ENCODE data around the gene RNF128.
A peak's percentile ranks its signal among the peaks of the same experiment; 100 is the strongest.

The RNF128 gene

GRCh38 chrX:106725931-106726330, 570 bp upstream of the RNF128 start:
- Histone ChIP-seq H3K9me3 (ENCODE audit: control extremely low read depth in 1 of 5, control insufficient read depth in 4 of 5, insufficient read depth in 2 of 5, low read depth in 1 of 5, low read length in 4 of 5) (peaks cover 0 to 1% (median 0%) of the 10 kb centered on the region in 5 experiments), H3K4me3 (ENCODE audit: control insufficient read depth in 1 of 7, extremely low read depth in 1 of 7, insufficient read depth in 4 of 7, low read depth in 2 of 7, low read length in 6 of 7) (peak overlapping the region in 3 of 7 experiments; percentile 55 to 69 (median 58)), H3K27ac (ENCODE audit: insufficient read depth in 1 of 2, low read depth in 1 of 2, low read length in 2 of 2, poor library complexity in 1 of 2, severe bottlenecking in 2 of 2) (no peak overlapping the region), H3K4me1 (ENCODE audit: control extremely low read depth in 1 of 4, control insufficient read depth in 4 of 4, insufficient read depth in 4 of 4, low read length in 3 of 4) (peaks cover 0 to 11% (median 3%) of the 10 kb centered on the region in 4 experiments), H3K27me3 (replicated peaks in 2 of 5; ENCODE audit: control insufficient read depth in 4 of 5, insufficient read depth in 5 of 5, low read length in 4 of 5) (peaks cover 10 to 64% (median 16%) of the 10 kb centered on the region in 5 experiments), H3K36me3 (ENCODE audit: control insufficient read depth in 4 of 4, insufficient read depth in 4 of 4, low read length in 3 of 4) (no peaks in the 10 kb centered on the region)
- peak; percentile 0 to 29 (median 10) for DNase-seq
- 14% methylated on average over 7 of the region's 8 CpGs for WGBS (ENCODE audit: insufficient coverage)
- ChIA-PET CTCF (no interaction called here), POLR2A (no interaction called here)

GRCh38 chrX:106728337-106728736, 1.8 kb downstream of the RNF128 start:
- H3K27me3 ChIP-seq (replicated peaks in 2 of 5; ENCODE audit: control insufficient read depth in 4 of 5, insufficient read depth in 5 of 5, low read length in 4 of 5): peaks cover 10 to 49% (median 18%) of the 10 kb centered on the region in 5 experiments
- H3K4me3 ChIP-seq (ENCODE audit: control insufficient read depth in 1 of 7, extremely low read depth in 1 of 7, insufficient read depth in 4 of 7, low read depth in 2 of 7, low read length in 6 of 7): no peak overlapping the region
- CTCF ChIA-PET: no interaction called here
- H3K36me3 ChIP-seq (ENCODE audit: control insufficient read depth in 4 of 4, insufficient read depth in 4 of 4, low read length in 3 of 4): no peaks in the 10 kb centered on the region
- H3K4me1 ChIP-seq (ENCODE audit: control extremely low read depth in 1 of 4, control insufficient read depth in 4 of 4, insufficient read depth in 4 of 4, low read length in 3 of 4): peaks cover 0 to 11% (median 3%) of the 10 kb centered on the region in 4 experiments
- DNase-seq: no peak
- POLR2A ChIA-PET: interaction anchor here (0.6 kb wide), 1 partner anchor 263 kb away, joined by 3 read pairs; no protein-coding TSS in a partner anchor
- H3K9me3 ChIP-seq (ENCODE audit: control extremely low read depth in 1 of 5, control insufficient read depth in 4 of 5, insufficient read depth in 2 of 5, low read depth in 1 of 5, low read length in 4 of 5): peaks cover 0 to 1% (median 0%) of the 10 kb centered on the region in 5 experiments
- WGBS (ENCODE audit: insufficient coverage): 77% methylated on average over 2 of the region's 2 CpGs
- no peak overlapping the region for H3K27ac ChIP-seq (ENCODE audit: insufficient read depth in 1 of 2, low read depth in 1 of 2, low read length in 2 of 2, poor library complexity in 1 of 2, severe bottlenecking in 2 of 2)

- peaks cover 10 to 39% (median 14%) of the 10 kb centered on the region in 5 experiments for H3K27me3 ChIP-seq (replicated peaks in 2 of 5; ENCODE audit: control insufficient read depth in 4 of 5, insufficient read depth in 5 of 5, low read length in 4 of 5)
- H3K27ac ChIP-seq (ENCODE audit: insufficient read depth in 1 of 2, low read depth in 1 of 2, low read length in 2 of 2, poor library complexity in 1 of 2, severe bottlenecking in 2 of 2): no peak overlapping the region
- WGBS (ENCODE audit: insufficient coverage): 80% methylated on average over 3 of the region's 4 CpGs
- peaks cover 0 to 11% (median 3%) of the 10 kb centered on the region in 4 experiments for H3K4me1 ChIP-seq (ENCODE audit: control extremely low read depth in 1 of 4, control insufficient read depth in 4 of 4, insufficient read depth in 4 of 4, low read length in 3 of 4)
- H3K4me3 ChIP-seq (ENCODE audit: control insufficient read depth in 1 of 7, extremely low read depth in 1 of 7, insufficient read depth in 4 of 7, low read depth in 2 of 7, low read length in 6 of 7): no peak overlapping the region
- POLR2A ChIA-PET: no interaction called here
- DNase-seq: no peak
- CTCF ChIA-PET: no interaction called here
- no peaks in the 10 kb centered on the region for H3K9me3 ChIP-seq (ENCODE audit: control extremely low read depth in 1 of 5, control insufficient read depth in 4 of 5, insufficient read depth in 2 of 5, low read depth in 1 of 5, low read length in 4 of 5)
- H3K36me3 ChIP-seq (ENCODE audit: control insufficient read depth in 4 of 4, insufficient read depth in 4 of 4, low read length in 3 of 4): no peaks in the 10 kb centered on the region
These were observed 3.9 kb downstream of the RNF128 start for GRCh38 chrX:106730401-106730800.

DNA sequence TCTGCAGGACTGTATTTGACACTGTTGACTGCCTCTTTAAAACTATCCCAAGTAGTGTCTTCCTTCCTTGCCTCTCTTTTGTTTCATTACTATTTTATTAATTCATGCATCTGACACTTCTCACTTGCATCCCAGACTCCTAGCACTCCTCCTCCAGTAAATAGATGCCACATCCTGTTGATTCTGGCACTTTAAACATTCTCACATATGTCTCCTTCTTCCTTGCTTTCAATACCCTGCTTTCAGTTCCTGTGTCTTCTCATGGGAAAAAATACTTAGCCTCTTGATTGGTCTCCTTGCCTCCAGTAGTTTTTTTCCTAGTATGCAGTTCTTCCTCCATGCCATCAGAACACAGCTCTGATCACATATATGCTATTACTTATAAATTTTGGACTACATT, 5.1 kb downstream of the RNF128 start:
- POLR2A ChIA-PET: no interaction called here
- CTCF ChIA-PET: no interaction called here
- peaks cover 0 to 6% (median 2%) of the 10 kb centered on the region in 4 experiments for H3K4me1 ChIP-seq (ENCODE audit: control extremely low read depth in 1 of 4, control insufficient read depth in 4 of 4, insufficient read depth in 4 of 4, low read length in 3 of 4)

GRCh38 chrX:106734827-106735226, 8.3 kb downstream of the RNF128 start:
- CTCF ChIA-PET: no interaction called here
- no peaks in the 10 kb centered on the region for H3K36me3 ChIP-seq (ENCODE audit: control insufficient read depth in 4 of 4, insufficient read depth in 4 of 4, low read length in 3 of 4)
- no peaks in the 10 kb centered on the region for H3K9me3 ChIP-seq (ENCODE audit: control extremely low read depth in 1 of 5, control insufficient read depth in 4 of 5, insufficient read depth in 2 of 5, low read depth in 1 of 5, low read length in 4 of 5)
- no peak overlapping the region for H3K4me3 ChIP-seq (ENCODE audit: control insufficient read depth in 1 of 7, extremely low read depth in 1 of 7, insufficient read depth in 4 of 7, low read depth in 2 of 7, low read length in 6 of 7)
- H3K4me1 ChIP-seq (ENCODE audit: control extremely low read depth in 1 of 4, control insufficient read depth in 4 of 4, insufficient read depth in 4 of 4, low read length in 3 of 4): no peaks in the 10 kb centered on the region
- H3K27me3 ChIP-seq (replicated peaks in 2 of 5; ENCODE audit: control insufficient read depth in 4 of 5, insufficient read depth in 5 of 5, low read length in 4 of 5): peaks cover 0 to 4% (median 3%) of the 10 kb centered on the region in 5 experiments
- DNase-seq: no peak
- WGBS (ENCODE audit: insufficient coverage): 83% methylated on average over 2 of the region's 3 CpGs
- POLR2A ChIA-PET: no interaction called here
- no peak overlapping the region for H3K27ac ChIP-seq (ENCODE audit: insufficient read depth in 1 of 2, low read depth in 1 of 2, low read length in 2 of 2, poor library complexity in 1 of 2, severe bottlenecking in 2 of 2)

More for the DNA sequence above, 5.1 kb downstream of the RNF128 start:
- Histone ChIP-seq H3K27ac (ENCODE audit: insufficient read depth in 1 of 2, low read depth in 1 of 2, low read length in 2 of 2, poor library complexity in 1 of 2, severe bottlenecking in 2 of 2) (no peak overlapping the region), H3K4me3 (ENCODE audit: control insufficient read depth in 1 of 7, extremely low read depth in 1 of 7, insufficient read depth in 4 of 7, low read depth in 2 of 7, low read length in 6 of 7) (no peak overlapping the region), H3K9me3 (ENCODE audit: control extremely low read depth in 1 of 5, control insufficient read depth in 4 of 5, insufficient read depth in 2 of 5, low read depth in 1 of 5, low read length in 4 of 5) (no peaks in the 10 kb centered on the region), H3K36me3 (ENCODE audit: control insufficient read depth in 4 of 4, insufficient read depth in 4 of 4, low read length in 3 of 4) (no peaks in the 10 kb centered on the region), H3K27me3 (replicated peaks in 2 of 5; ENCODE audit: control insufficient read depth in 4 of 5, insufficient read depth in 5 of 5, low read length in 4 of 5) (peaks cover 6 to 28% (median 12%) of the 10 kb centered on the region in 5 experiments)
- DNase-seq: no peak

DNA sequence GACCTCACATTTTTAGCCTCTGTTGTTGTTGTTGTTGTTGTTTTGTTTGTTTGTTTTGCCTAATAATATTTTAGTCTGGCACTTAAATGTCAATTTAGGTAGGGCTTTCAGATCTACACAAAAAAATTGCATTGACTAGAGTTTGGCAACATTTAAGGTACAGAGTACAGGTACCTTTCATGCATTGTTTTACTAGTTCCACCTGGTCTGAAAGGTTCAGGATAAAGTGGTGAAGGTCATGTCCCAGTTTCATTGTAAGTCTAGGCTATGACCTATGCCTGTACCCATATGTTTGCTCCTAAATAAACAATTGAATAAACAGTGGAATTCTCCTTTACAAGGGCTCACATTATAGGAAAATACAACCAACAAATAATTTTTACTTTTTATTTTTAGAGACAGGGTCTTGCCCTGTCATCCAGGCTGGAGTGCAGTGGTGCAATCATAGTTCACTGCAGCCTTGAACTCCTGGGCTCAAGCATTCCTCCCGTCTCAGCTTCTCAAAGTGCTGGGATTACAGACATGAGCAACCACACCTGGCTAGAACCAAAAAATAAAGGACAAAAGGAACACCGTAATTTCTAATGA, 13.8 kb downstream of the RNF128 start:
- 100% methylated on average over 1 of the region's 2 CpGs for WGBS (ENCODE audit: insufficient coverage)
- no peak overlapping the region for H3K27ac ChIP-seq (ENCODE audit: insufficient read depth in 1 of 2, low read depth in 1 of 2, low read length in 2 of 2, poor library complexity in 1 of 2, severe bottlenecking in 2 of 2)
- no peaks in the 10 kb centered on the region for H3K36me3 ChIP-seq (ENCODE audit: control insufficient read depth in 4 of 4, insufficient read depth in 4 of 4, low read length in 3 of 4)
- no peaks in the 10 kb centered on the region for H3K4me1 ChIP-seq (ENCODE audit: control extremely low read depth in 1 of 4, control insufficient read depth in 4 of 4, insufficient read depth in 4 of 4, low read length in 3 of 4)
- H3K9me3 ChIP-seq (ENCODE audit: control extremely low read depth in 1 of 5, control insufficient read depth in 4 of 5, insufficient read depth in 2 of 5, low read depth in 1 of 5, low read length in 4 of 5): no peaks in the 10 kb centered on the region
- H3K4me3 ChIP-seq (ENCODE audit: control insufficient read depth in 1 of 7, extremely low read depth in 1 of 7, insufficient read depth in 4 of 7, low read depth in 2 of 7, low read length in 6 of 7): no peak overlapping the region
- ChIA-PET CTCF (no interaction called here), POLR2A (no interaction called here)
- peaks cover 0 to 2% (median 0%) of the 10 kb centered on the region in 5 experiments for H3K27me3 ChIP-seq (replicated peaks in 2 of 5; ENCODE audit: control insufficient read depth in 4 of 5, insufficient read depth in 5 of 5, low read length in 4 of 5)
- no peak for DNase-seq

- POLR2A ChIA-PET: no interaction called here
- no peaks in the 10 kb centered on the region for H3K9me3 ChIP-seq (ENCODE audit: control extremely low read depth in 1 of 5, control insufficient read depth in 4 of 5, insufficient read depth in 2 of 5, low read depth in 1 of 5, low read length in 4 of 5)
- H3K27ac ChIP-seq (ENCODE audit: insufficient read depth in 1 of 2, low read depth in 1 of 2, low read length in 2 of 2, poor library complexity in 1 of 2, severe bottlenecking in 2 of 2): no peak overlapping the region
- no peak for DNase-seq
- no peak overlapping the region for H3K4me3 ChIP-seq (ENCODE audit: control insufficient read depth in 1 of 7, extremely low read depth in 1 of 7, insufficient read depth in 4 of 7, low read depth in 2 of 7, low read length in 6 of 7)
- H3K36me3 ChIP-seq (ENCODE audit: control insufficient read depth in 4 of 4, insufficient read depth in 4 of 4, low read length in 3 of 4): no peaks in the 10 kb centered on the region
- CTCF ChIA-PET: no interaction called here
- H3K27me3 ChIP-seq (replicated peaks in 2 of 5; ENCODE audit: control insufficient read depth in 4 of 5, insufficient read depth in 5 of 5, low read length in 4 of 5): peaks cover 0 to 2% (median 0%) of the 10 kb centered on the region in 5 experiments
- 58% methylated on average over 2 of the region's 2 CpGs for WGBS (ENCODE audit: insufficient coverage)
- H3K4me1 ChIP-seq (ENCODE audit: control extremely low read depth in 1 of 4, control insufficient read depth in 4 of 4, insufficient read depth in 4 of 4, low read length in 3 of 4): no peaks in the 10 kb centered on the region
These were observed 15.7 kb downstream of the RNF128 start for GRCh38 chrX:106742193-106742592.
